Gastroesophageal sphincter (tissue), 3 donors: ENCODE data around the gene CNTNAP2.

Source experiments
- EP300 ChIP-seq: sonication (generic); formaldehyde crosslinking; IDR thresholded peaks from one replicate; pipeline ENCODE4 v1.6.1; 2017; ENCODE audit warnings: antibody characterized with exemption, mild to moderate bottlenecking
- POLR2A ChIP-seq, 2 donors: fragments of 450-650 bp; IDR thresholded peaks; one replicate each; pipeline ENCODE4 v1.6.1; 2017; ENCODE audit warnings: antibody characterized with exemption in 2 of 2, mild to moderate bottlenecking in 2 of 2, moderate library complexity in 1 of 2
- POLR2AphosphoS5 ChIP-seq: sonication (generic); formaldehyde crosslinking; IDR thresholded peaks from one replicate; pipeline ENCODE4 v1.6.1; 2017; ENCODE audit warnings: antibody characterized with exemption
- TF ChIP-seq, protein P1 (sequence below), 4 experiments: fragments of 200-600 bp in 2 of 4; fragments of 450-650 bp in 2 of 4; sonication (generic) in 1 of 4; IDR thresholded peaks; one replicate each; pipeline ENCODE4 v1.5.1; 2017 to 2019; ENCODE audit warnings: antibody characterized with exemption in 4 of 4, mild to moderate bottlenecking in 2 of 4, moderate library complexity in 2 of 4

DNA sequence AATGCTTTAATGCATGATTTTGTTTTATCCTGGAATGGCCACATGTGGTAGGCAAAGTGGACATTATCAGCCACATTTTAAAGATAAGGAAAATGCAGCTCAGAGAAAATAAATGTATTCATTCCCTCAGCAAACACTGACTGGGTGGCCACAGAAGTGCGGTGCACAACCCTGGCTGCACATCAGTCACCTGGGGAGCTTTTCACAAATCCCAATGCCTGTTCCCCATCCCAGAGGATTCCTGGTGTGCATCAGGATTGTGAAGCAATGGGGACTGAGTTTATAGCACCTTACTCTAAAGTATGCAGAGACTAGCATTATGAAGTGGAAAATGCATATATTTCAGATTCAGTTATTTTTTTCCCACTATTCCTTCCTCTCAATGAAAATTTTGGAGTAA is 2280.5 kb downstream of the CNTNAP2 start:
- TF ChIP-seq, protein P1, sequence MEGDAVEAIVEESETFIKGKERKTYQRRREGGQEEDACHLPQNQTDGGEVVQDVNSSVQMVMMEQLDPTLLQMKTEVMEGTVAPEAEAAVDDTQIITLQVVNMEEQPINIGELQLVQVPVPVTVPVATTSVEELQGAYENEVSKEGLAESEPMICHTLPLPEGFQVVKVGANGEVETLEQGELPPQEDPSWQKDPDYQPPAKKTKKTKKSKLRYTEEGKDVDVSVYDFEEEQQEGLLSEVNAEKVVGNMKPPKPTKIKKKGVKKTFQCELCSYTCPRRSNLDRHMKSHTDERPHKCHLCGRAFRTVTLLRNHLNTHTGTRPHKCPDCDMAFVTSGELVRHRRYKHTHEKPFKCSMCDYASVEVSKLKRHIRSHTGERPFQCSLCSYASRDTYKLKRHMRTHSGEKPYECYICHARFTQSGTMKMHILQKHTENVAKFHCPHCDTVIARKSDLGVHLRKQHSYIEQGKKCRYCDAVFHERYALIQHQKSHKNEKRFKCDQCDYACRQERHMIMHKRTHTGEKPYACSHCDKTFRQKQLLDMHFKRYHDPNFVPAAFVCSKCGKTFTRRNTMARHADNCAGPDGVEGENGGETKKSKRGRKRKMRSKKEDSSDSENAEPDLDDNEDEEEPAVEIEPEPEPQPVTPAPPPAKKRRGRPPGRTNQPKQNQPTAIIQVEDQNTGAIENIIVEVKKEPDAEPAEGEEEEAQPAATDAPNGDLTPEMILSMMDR (IDR thresholded peaks at IDR 0.05): no peak
- no peak for TF ChIP-seq EP300
- TF ChIP-seq POLR2A (IDR thresholded peaks at IDR 0.05): no peak
- TF ChIP-seq POLR2AphosphoS5: no peak
